ENCODE measurements around the gene ALX1. TPM values are rescaled to one million over a fixed set of nuclear protein-coding genes. Genes with fewer than 3 reads are reported as not detected.

ALX1 gene
- total RNA-seq, 1 experiment from 2014 or later = not detected

GRCh38 chr12:85329913-85330312 lies 49.9 kb downstream of the ALX1 start (continued):
- TF ChIP-seq ZNF274 (IDR thresholded peaks at IDR 0.05; ENCODE audit: low read depth, low read length) = no peak

GRCh38 chr12:85348779-85349178 lies 68.8 kb downstream of the ALX1 start:
- intact Hi-C loops (cut with micrococcal nuclease) = no loop called here
- Histone ChIP-seq H3K9me3 (ENCODE audit: control insufficient read depth in 1 of 2, insufficient read depth in 1 of 2, low read depth in 1 of 2, low read length in 2 of 2) (no peaks in the 10 kb centered on the region), H3K27me3 (ENCODE audit: insufficient read depth, low read length) (no peaks in the 10 kb centered on the region), H3K9me2 (ENCODE audit: insufficient read depth) (no peaks in the 10 kb centered on the region), H4K20me1 (ENCODE audit: insufficient read depth) (no peaks in the 10 kb centered on the region), H3K4me2 (ENCODE audit: low read length) (no peak overlapping the region), H3K79me2 (ENCODE audit: insufficient read depth, low read length) (no peaks in the 10 kb centered on the region), H3K4me3 (replicated peaks in 1 of 2; ENCODE audit: low read depth in 1 of 2, low read length in 2 of 2) (no peak overlapping the region), H3K9ac (ENCODE audit: low read length) (no peak overlapping the region), H2AFZ (ENCODE audit: low read depth, low read length, poor library complexity, severe bottlenecking) (peak overlapping the region; percentile 12), H3K27ac (ENCODE audit: low read depth, low read length) (no peak overlapping the region), H3K36me3 (ENCODE audit: control insufficient read depth in 1 of 2, insufficient read depth in 2 of 2, low read length in 2 of 2) (no peaks in the 10 kb centered on the region), H3K4me1 (ENCODE audit: control insufficient read depth in 1 of 2, insufficient read depth in 2 of 2, low read length in 2 of 2) (no peaks in the 10 kb centered on the region)
- DNase-seq (ENCODE audit: low read depth, low spot score) (no peak), ATAC-seq (no peak)
- RAD21 ChIA-PET (ENCODE audit: low non-redundant PET in 1 of 2, low total read pairs in 2 of 2, uncharacterized antibody in 2 of 2, unreplicated experiment in 2 of 2) = no interaction called here
- TF ChIP-seq ZNF274 (IDR thresholded peaks at IDR 0.05; ENCODE audit: low read depth, low read length) = no peak
- no peak for TF ChIP-seq RAD21 (IDR thresholded peaks at IDR 0.05; ENCODE audit: low read depth)
- no peak for TF ChIP-seq POLR2AphosphoS5 (IDR thresholded peaks at IDR 0.05; ENCODE audit: low read depth, low read length)
- no peak for TF ChIP-seq SRF (IDR thresholded peaks at IDR 0.05; ENCODE audit: low read depth)
- BruUV-seq (replicated peaks) = no TSS peak
- POLR2A ChIA-PET = no interaction called here
- CTCF ChIA-PET = no interaction called here

- ATAC-seq (no peak), DNase-seq (ENCODE audit: low read depth, low spot score) (no peak)
Observed at GRCh38 chr12:85350356-85350755, 70.3 kb downstream of the ALX1 start.

More at GRCh38 chr12:85350356-85350755, 70.3 kb downstream of the ALX1 start:
- Histone ChIP-seq H3K9me3 (ENCODE audit: control insufficient read depth in 1 of 2, insufficient read depth in 1 of 2, low read depth in 1 of 2, low read length in 2 of 2) (no peaks in the 10 kb centered on the region), H3K27me3 (ENCODE audit: insufficient read depth, low read length) (no peaks in the 10 kb centered on the region), H4K20me1 (ENCODE audit: insufficient read depth) (no peaks in the 10 kb centered on the region), H3K9ac (ENCODE audit: low read length) (no peak overlapping the region), H3K4me1 (ENCODE audit: control insufficient read depth in 1 of 2, insufficient read depth in 2 of 2, low read length in 2 of 2) (no peaks in the 10 kb centered on the region), H3K9me2 (ENCODE audit: insufficient read depth) (no peaks in the 10 kb centered on the region), H3K36me3 (ENCODE audit: control insufficient read depth in 1 of 2, insufficient read depth in 2 of 2, low read length in 2 of 2) (no peaks in the 10 kb centered on the region), H3K4me2 (ENCODE audit: low read length) (no peak overlapping the region), H3K79me2 (ENCODE audit: insufficient read depth, low read length) (no peaks in the 10 kb centered on the region), H3K27ac (ENCODE audit: low read depth, low read length) (no peak overlapping the region), H2AFZ (ENCODE audit: low read depth, low read length, poor library complexity, severe bottlenecking) (no peak overlapping the region), H3K4me3 (replicated peaks in 1 of 2; ENCODE audit: low read depth in 1 of 2, low read length in 2 of 2) (no peak overlapping the region)
- RAD21 ChIA-PET (ENCODE audit: low non-redundant PET in 1 of 2, low total read pairs in 2 of 2, uncharacterized antibody in 2 of 2, unreplicated experiment in 2 of 2) = no interaction called here
- POLR2A ChIA-PET = no interaction called here
- no TSS peak for BruUV-seq (replicated peaks)
- CTCF ChIA-PET = no interaction called here
- intact Hi-C loops (cut with micrococcal nuclease) = no loop called here
- TF ChIP-seq POLR2A (IDR thresholded peaks at IDR 0.05; ENCODE audit: borderline replicate concordance, extremely low read depth, insufficient read depth, insufficient read length) = no peak
- no peak for TF ChIP-seq SRF (IDR thresholded peaks at IDR 0.05; ENCODE audit: low read depth)
- no peak for TF ChIP-seq CTCF (IDR thresholded peaks at IDR 0.05 in 2 of 3, conservative IDR thresholded peaks at IDR 0.05 in 1 of 3; ENCODE audit: borderline replicate concordance in 1 of 3, insufficient read depth in 1 of 3, low read depth in 2 of 3, low read length in 2 of 3)
- no peak for TF ChIP-seq EZH2 (IDR thresholded peaks at IDR 0.05)
- TF ChIP-seq EGR1 (IDR thresholded peaks at IDR 0.05; ENCODE audit: low read depth) = no peak

Other genes starting within 250 kb of the ALX1 start
- gene TSPAN19, start 243.9 kb upstream of the ALX1 start, total RNA-seq (2021; ENCODE audit: unreplicated experiment) = 0.32 TPM
- 0.89 TPM for gene LRRIQ1, start 243.9 kb upstream of the ALX1 start, total RNA-seq (2021; ENCODE audit: unreplicated experiment)